Panc1 (cell line): ENCODE results near the gene TMEM201. TPM values are rescaled to one million over a fixed set of nuclear protein-coding genes. Genes with fewer than 3 reads are reported as not detected.

ENCODE experiments used
- ATAC-seq: fragments of 200-7000 bp; cut with Tn5 transposase; 2 replicates; pipeline ENCODE4 v1.9.1; 2020; ENCODE audit warnings: mild to moderate bottlenecking, moderate library complexity
- BruUV-seq: library from RNA; stranded (reverse); fragments of 400-500 nt; replicated peaks from 2 replicates; lab custom pipeline; 2021; lab: Mats Ljungman, UMichigan
- CTCF ChIA-PET: fragments of 300-600 bp; sonication (Branson Sonifier 250); formaldehyde crosslinking; loops from one replicate; lab custom pipeline; 2022; ENCODE audit warnings: antibody characterized with exemption; lab: Charles Lee
- POLR2A ChIA-PET: fragments of 300-600 bp; sonication (Branson Sonifier 250); formaldehyde crosslinking; loops from one replicate; lab custom pipeline; 2022; ENCODE audit warnings: antibody characterized with exemption; lab: Charles Lee
- DNase-seq: peaks from one replicate; pipeline ENCODE4 v3.0.0-alpha.2; 2010; ENCODE audit warnings: low read depth, low spot score
- H3K27ac ChIP-seq: 2 replicates; pipeline ENCODE4 v1.5.1; 2011; ENCODE audit warnings: mild to moderate bottlenecking, low read length, inconsistent platforms
- H3K27me3 ChIP-seq: fragments of 200-500 bp; sonication (Bioruptor generic); 2 replicates; pipeline ENCODE4 v1.6.0; 2014; ENCODE audit warnings: low read length, inconsistent platforms; ENCODE audit not compliant: control insufficient read depth, insufficient read depth
- H3K36me3 ChIP-seq: fragments of 200-500 bp; sonication (Bioruptor generic); 2 replicates; pipeline ENCODE4 v1.5.1; 2014; ENCODE audit warnings: inconsistent platforms, mild to moderate bottlenecking, low read length, moderate library complexity; ENCODE audit not compliant: control insufficient read depth, insufficient read depth
- H3K4me1 ChIP-seq: 2 replicates; pipeline ENCODE4 v1.5.1; 2011; ENCODE audit warnings: inconsistent platforms, mild to moderate bottlenecking, low read length, moderate library complexity; ENCODE audit not compliant: control insufficient read depth, insufficient read depth
- H3K4me3 ChIP-seq, 2 experiments: 2 replicates each; pipeline ENCODE4 v1.5.1; 2011 to 2012; ENCODE audit warnings: low read depth in 2 of 2, low read length in 2 of 2, mild to moderate bottlenecking in 2 of 2, inconsistent platforms in 1 of 2, moderate library complexity in 1 of 2
- H3K9me3 ChIP-seq: fragments of 200-500 bp; sonication (Bioruptor generic); 2 replicates; pipeline ENCODE4 v1.5.1; 2014; ENCODE audit warnings: low read depth, mild to moderate bottlenecking, inconsistent platforms, low read length, moderate library complexity; ENCODE audit not compliant: control insufficient read depth, insufficient read depth
- POLR2AphosphoS5 ChIP-seq: IDR thresholded peaks from 2 replicates; pipeline ENCODE4 v1.6.1; 2012; ENCODE audit warnings: mild to moderate bottlenecking, low read depth, low read length, moderate library complexity
- SIN3A ChIP-seq: IDR thresholded peaks from 2 replicates; pipeline ENCODE4 v1.6.1; 2012; ENCODE audit warnings: low read depth, mild to moderate bottlenecking, low read length, moderate library complexity, borderline replicate concordance; ENCODE audit not compliant: insufficient read depth
- TCF7L2 ChIP-seq: IDR thresholded peaks from 2 replicates; pipeline ENCODE4 v1.6.1; 2011; ENCODE audit warnings: mild to moderate bottlenecking, low read depth, low read length, inconsistent platforms
- in situ Hi-C: cut with HindIII; loops from 2 replicates; pipeline ENCODE4 v1.10.0; 2016; ENCODE audit warnings: low sequenced_read_pairs, low pct_unique_long_range_greater_than_20kb
- intact Hi-C: fragments of 100-400 bp; cut with micrococcal nuclease; formaldehyde crosslinking; loops from one replicate; pipeline ENCODE4 v1.10.0; 2022; ENCODE audit not compliant: unreplicated experiment
- total RNA-seq: library from RNA; stranded (reverse); gene quantifications from one replicate; pipeline ENCODE4 v1.2.1, GENCODE V29; 2021; ENCODE audit not compliant: unreplicated experiment
- TF ChIP-seq, protein P1 (sequence below): fragments of 450-650 bp; IDR thresholded peaks from 2 replicates; pipeline ENCODE4 v1.5.1; 2017; ENCODE audit warnings: mild to moderate bottlenecking
- TF ChIP-seq, protein P2 (sequence below), 2 experiments: IDR thresholded peaks; 2 replicates each; pipeline ENCODE4 v1.6.1; 2011 to 2012; ENCODE audit warnings: low read depth in 2 of 2, control low read depth in 1 of 2, low read length in 1 of 2, mild to moderate bottlenecking in 1 of 2, moderate library complexity in 1 of 2; ENCODE audit not compliant: insufficient read depth in 1 of 2

TMEM201 gene
- total RNA-seq, 1 experiment from 2014 or later: 26.5 TPM

DNA sequence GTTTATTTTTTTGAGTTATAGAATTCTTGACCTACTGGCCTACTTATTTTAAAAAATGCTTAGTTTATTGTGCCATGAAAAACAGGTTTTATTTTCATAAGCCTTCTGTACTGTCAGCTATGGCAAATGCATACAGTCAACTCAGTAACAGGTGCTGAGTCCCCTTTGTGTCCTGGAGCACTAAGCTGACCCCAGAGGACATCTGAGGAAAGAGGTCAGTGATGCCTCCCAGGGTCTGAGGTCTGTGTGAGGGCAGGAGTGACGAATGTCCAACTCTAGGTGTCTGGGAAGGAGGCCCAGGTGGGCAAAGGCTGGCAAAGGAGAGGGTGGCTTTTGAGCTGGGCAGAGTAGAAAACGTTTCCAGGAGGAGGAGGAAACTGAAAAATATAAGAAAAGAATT lies 7.8 kb upstream of the TMEM201 start:
- TF ChIP-seq, protein P1, sequence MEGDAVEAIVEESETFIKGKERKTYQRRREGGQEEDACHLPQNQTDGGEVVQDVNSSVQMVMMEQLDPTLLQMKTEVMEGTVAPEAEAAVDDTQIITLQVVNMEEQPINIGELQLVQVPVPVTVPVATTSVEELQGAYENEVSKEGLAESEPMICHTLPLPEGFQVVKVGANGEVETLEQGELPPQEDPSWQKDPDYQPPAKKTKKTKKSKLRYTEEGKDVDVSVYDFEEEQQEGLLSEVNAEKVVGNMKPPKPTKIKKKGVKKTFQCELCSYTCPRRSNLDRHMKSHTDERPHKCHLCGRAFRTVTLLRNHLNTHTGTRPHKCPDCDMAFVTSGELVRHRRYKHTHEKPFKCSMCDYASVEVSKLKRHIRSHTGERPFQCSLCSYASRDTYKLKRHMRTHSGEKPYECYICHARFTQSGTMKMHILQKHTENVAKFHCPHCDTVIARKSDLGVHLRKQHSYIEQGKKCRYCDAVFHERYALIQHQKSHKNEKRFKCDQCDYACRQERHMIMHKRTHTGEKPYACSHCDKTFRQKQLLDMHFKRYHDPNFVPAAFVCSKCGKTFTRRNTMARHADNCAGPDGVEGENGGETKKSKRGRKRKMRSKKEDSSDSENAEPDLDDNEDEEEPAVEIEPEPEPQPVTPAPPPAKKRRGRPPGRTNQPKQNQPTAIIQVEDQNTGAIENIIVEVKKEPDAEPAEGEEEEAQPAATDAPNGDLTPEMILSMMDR: no peak
- TF ChIP-seq TCF7L2 (no peak), SIN3A (no peak), POLR2AphosphoS5 (no peak)
- TF ChIP-seq, protein P2, sequence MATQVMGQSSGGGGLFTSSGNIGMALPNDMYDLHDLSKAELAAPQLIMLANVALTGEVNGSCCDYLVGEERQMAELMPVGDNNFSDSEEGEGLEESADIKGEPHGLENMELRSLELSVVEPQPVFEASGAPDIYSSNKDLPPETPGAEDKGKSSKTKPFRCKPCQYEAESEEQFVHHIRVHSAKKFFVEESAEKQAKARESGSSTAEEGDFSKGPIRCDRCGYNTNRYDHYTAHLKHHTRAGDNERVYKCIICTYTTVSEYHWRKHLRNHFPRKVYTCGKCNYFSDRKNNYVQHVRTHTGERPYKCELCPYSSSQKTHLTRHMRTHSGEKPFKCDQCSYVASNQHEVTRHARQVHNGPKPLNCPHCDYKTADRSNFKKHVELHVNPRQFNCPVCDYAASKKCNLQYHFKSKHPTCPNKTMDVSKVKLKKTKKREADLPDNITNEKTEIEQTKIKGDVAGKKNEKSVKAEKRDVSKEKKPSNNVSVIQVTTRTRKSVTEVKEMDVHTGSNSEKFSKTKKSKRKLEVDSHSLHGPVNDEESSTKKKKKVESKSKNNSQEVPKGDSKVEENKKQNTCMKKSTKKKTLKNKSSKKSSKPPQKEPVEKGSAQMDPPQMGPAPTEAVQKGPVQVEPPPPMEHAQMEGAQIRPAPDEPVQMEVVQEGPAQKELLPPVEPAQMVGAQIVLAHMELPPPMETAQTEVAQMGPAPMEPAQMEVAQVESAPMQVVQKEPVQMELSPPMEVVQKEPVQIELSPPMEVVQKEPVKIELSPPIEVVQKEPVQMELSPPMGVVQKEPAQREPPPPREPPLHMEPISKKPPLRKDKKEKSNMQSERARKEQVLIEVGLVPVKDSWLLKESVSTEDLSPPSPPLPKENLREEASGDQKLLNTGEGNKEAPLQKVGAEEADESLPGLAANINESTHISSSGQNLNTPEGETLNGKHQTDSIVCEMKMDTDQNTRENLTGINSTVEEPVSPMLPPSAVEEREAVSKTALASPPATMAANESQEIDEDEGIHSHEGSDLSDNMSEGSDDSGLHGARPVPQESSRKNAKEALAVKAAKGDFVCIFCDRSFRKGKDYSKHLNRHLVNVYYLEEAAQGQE (IDR thresholded peaks at IDR 0.05; ENCODE audit: insufficient read depth in 1 of 2, low read depth in 2 of 2, low read length in 1 of 2): no peak
- in situ Hi-C loops: no loop called here
- intact Hi-C loops: no loop called here
- Histone ChIP-seq H3K4me3 (no peak overlapping the region), H3K27me3 (no peaks in the 10 kb centered on the region), H3K4me1 (no peaks in the 10 kb centered on the region), H3K36me3 (peaks cover 7% of the 10 kb centered on the region), H3K9me3 (no peaks in the 10 kb centered on the region), H3K27ac (no peak overlapping the region)
- POLR2A ChIA-PET: no interaction called here
- no peak for DNase-seq
- no peak for ATAC-seq
- no TSS peak for BruUV-seq
- CTCF ChIA-PET: no interaction called here

DNA sequence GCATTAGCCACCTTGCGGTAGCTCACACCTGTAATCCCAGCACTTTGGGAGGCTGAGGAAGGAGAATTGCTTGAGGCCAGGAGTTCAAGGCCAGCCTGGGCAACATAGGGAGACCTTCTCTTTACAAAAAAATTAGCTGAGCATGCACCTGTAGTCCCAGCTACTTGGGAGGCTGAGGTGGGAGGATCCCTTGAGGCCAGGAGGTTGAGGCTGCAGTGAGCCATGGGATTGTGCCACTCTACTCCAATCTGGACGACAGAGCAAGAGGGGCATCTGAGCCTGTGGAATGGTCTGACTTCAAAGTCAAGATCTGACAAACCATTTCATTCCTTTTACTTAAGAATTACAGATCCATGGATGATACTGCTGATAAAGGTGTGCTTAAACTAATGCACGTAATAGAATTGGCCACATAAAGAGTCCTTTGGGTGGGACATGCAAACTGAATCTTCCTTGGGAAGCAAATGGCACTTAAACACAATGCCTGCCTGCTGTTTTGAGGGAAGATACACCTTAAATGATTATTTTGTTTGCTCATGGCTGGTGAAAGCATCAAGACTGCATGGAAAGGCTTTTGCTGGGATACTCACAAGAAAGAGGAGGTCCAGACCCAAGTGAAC lies 2.5 kb upstream of the TMEM201 start:
- no TSS peak for BruUV-seq
- no peaks in the 10 kb centered on the region for H3K36me3 ChIP-seq
- H3K27me3 ChIP-seq: no peaks in the 10 kb centered on the region
- in situ Hi-C loops: no loop called here
- intact Hi-C loops: no loop called here
- H3K9me3 ChIP-seq: no peaks in the 10 kb centered on the region
- DNase-seq: no peak
- H3K27ac ChIP-seq: no peak overlapping the region
- ChIA-PET CTCF (interaction anchor here (0.7 kb wide), 1 partner anchor 35 kb away, joined by 5 read pairs; no protein-coding TSS in a partner anchor), POLR2A (no interaction called here)
- H3K4me1 ChIP-seq: no peaks in the 10 kb centered on the region
- TF ChIP-seq TCF7L2 (no peak), POLR2AphosphoS5 (no peak), SIN3A (no peak)
- TF ChIP-seq, protein P2 (IDR thresholded peaks at IDR 0.05; ENCODE audit: insufficient read depth in 1 of 2, low read depth in 2 of 2, low read length in 1 of 2): no peak
- TF ChIP-seq, protein P1: no peak
- ATAC-seq: no peak
- H3K4me3 ChIP-seq: no peak overlapping the region
